ENCODE measurements around the gene NFIX. TPM values are rescaled to one million over a fixed set of nuclear protein-coding genes. Genes with fewer than 3 reads are reported as not detected.

Gene NFIX
- total RNA-seq, 4 donors from 2014 or later, result 31.9 to 128 (median 105) TPM

- intact Hi-C loops (cut with DNase I; ENCODE audit: low total_unique reads), result loop anchor here (2.0 kb wide), 1 partner anchor 49 kb away; no protein-coding TSS in a partner anchor
Measured at GRCh38 chr19:12984143-12984627, 11.1 kb upstream of the NFIX start.

GRCh38 chr19:12984683-12985048, 10.6 kb upstream of the NFIX start:
- TF ChIP-seq CTCF (IDR thresholded peaks at IDR 0.05 in 4 of 5, conservative IDR thresholded peaks at IDR 0.05 in 1 of 5) (no peak), POLR2A (IDR thresholded peaks at IDR 0.05) (no peak)
- Histone ChIP-seq H3K9me3 (no peaks in the 10 kb centered on the region), H3K27me3 (no peaks in the 10 kb centered on the region), H3K4me3 (no peak overlapping the region), H3K4me1 (peaks cover 18 to 20% of the 10 kb centered on the region in 2 donors), H3K27ac (peak overlapping the region; percentile 78 to 87 (median 84)), H3K36me3 (no peaks in the 10 kb centered on the region)
- DNase-seq, result no peak
- intact Hi-C loops (cut with DNase I; ENCODE audit: low total_unique reads) (loop anchor here (2.0 kb wide), 1 partner anchor 48 kb away; no protein-coding TSS in a partner anchor), in situ Hi-C loops (cut with MboI; ENCODE audit: low sequenced_read_pairs in 4 of 4) (loop anchor here (5.0 to 10.0 kb wide), 3 partner anchors 50 to 110 kb away; no protein-coding TSS in a partner anchor)
- peak in 1 of 2 donors; percentile 9 for ATAC-seq

More at GRCh38 chr19:12984143-12984627, 11.1 kb upstream of the NFIX start:
- Histone ChIP-seq H3K36me3 (no peaks in the 10 kb centered on the region), H3K27ac (peak overlapping the region; percentile 78 to 87 (median 84)), H3K4me3 (no peak overlapping the region), H3K9me3 (no peaks in the 10 kb centered on the region), H3K27me3 (no peaks in the 10 kb centered on the region), H3K4me1 (peaks cover 18 to 20% of the 10 kb centered on the region in 2 donors)
- in situ Hi-C loops (cut with MboI; ENCODE audit: low sequenced_read_pairs in 4 of 4), result loop anchor here (5.0 to 10.0 kb wide), 3 partner anchors 51 to 111 kb away; no protein-coding TSS in a partner anchor
- TF ChIP-seq POLR2A (IDR thresholded peaks at IDR 0.05) (no peak), CTCF (IDR thresholded peaks at IDR 0.05 in 4 of 5, conservative IDR thresholded peaks at IDR 0.05 in 1 of 5) (no peak)
- DNase-seq (no peak), ATAC-seq (no peak)

- H3K4me1 ChIP-seq, result peaks cover 18 to 20% of the 10 kb centered on the region in 2 donors
- no peaks in the 10 kb centered on the region for H3K9me3 ChIP-seq
- DNase-seq (peak; percentile 89 to 94), ATAC-seq (peak; percentile 89 to 93)
- H3K27ac ChIP-seq, result peak overlapping the region; percentile 78 to 87 (median 84)
- no peaks in the 10 kb centered on the region for H3K36me3 ChIP-seq
- in situ Hi-C loops (cut with MboI; ENCODE audit: low sequenced_read_pairs in 4 of 4) (loop anchor here in 3 of 4 donors (10.0 kb wide), 2 partner anchors 50 to 110 kb away; no protein-coding TSS in a partner anchor), intact Hi-C loops (cut with DNase I; ENCODE audit: low total_unique reads) (loop anchor here (2.0 kb wide), 1 partner anchor 48 kb away; no protein-coding TSS in a partner anchor)
- no peak overlapping the region for H3K4me3 ChIP-seq
- TF ChIP-seq CTCF (IDR thresholded peaks at IDR 0.05 in 4 of 5, conservative IDR thresholded peaks at IDR 0.05 in 1 of 5) (peak in 1 of 5 experiments; percentile 11), POLR2A (IDR thresholded peaks at IDR 0.05) (peak; percentile 55 to 63)
- no peaks in the 10 kb centered on the region for H3K27me3 ChIP-seq
Measured at GRCh38 chr19:12985049-12985776, 10.1 kb upstream of the NFIX start.

DNA sequence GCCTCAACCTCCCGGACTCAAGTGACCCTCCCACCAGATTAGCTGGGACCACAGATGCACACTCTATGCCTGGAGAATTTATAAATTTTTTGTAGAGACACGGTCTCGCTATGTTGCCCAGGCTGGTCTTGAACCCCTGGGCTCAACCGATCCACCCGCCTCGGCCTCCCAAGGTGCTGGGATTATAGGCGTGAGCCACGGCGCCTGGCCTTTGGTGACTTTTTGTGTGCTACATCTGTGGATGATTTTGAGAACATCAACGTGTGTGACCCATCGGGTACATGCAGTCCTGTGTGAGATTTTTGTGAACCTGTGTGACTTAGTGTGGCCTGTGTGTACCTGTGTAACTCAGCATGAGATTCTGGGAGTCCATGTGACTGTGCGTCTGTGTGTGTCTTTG, 8.5 kb upstream of the NFIX start:
- no peak for TF ChIP-seq CTCF (IDR thresholded peaks at IDR 0.05 in 4 of 5, conservative IDR thresholded peaks at IDR 0.05 in 1 of 5)
- TF ChIP-seq POLR2A (IDR thresholded peaks at IDR 0.05), result no peak
- in situ Hi-C loops (cut with MboI; ENCODE audit: low sequenced_read_pairs in 4 of 4), result loop anchor here in 3 of 4 donors (10.0 kb wide), 2 partner anchors 48 to 108 kb away; no protein-coding TSS in a partner anchor

More for the DNA sequence above, 8.5 kb upstream of the NFIX start:
- intact Hi-C loops (cut with DNase I; ENCODE audit: low total_unique reads), result no loop called here
- H3K4me3 ChIP-seq, result no peak overlapping the region
- no peaks in the 10 kb centered on the region for H3K27me3 ChIP-seq
- H3K4me1 ChIP-seq, result peaks cover 18 to 20% of the 10 kb centered on the region in 2 donors
- no peaks in the 10 kb centered on the region for H3K36me3 ChIP-seq
- ATAC-seq (no peak), DNase-seq (no peak)
- no peak overlapping the region for H3K27ac ChIP-seq
- no peaks in the 10 kb centered on the region for H3K9me3 ChIP-seq

Data from gastrocnemius medialis (tissue), 4 donors.